Neural cell (in vitro differentiated cells): ENCODE measurements around the gene NEIL1. TPM values are rescaled to one million over a fixed set of nuclear protein-coding genes. Genes with fewer than 3 reads are reported as not detected.

Experiments
- H2AFZ ChIP-seq: fragments of 200-600, 300-800 bp; sonication (generic), shearing (Covaris generic); 2 replicates; pipeline ENCODE4 v1.6.0; 2014; ENCODE audit warnings: low read depth, mild to moderate bottlenecking, antibody characterized with exemption, low read length, moderate library complexity
- H3F3A ChIP-seq: fragments of 200-600 bp; shearing (Covaris generic); 2 replicates; pipeline ENCODE4 v1.6.1; 2016; ENCODE audit warnings: mild to moderate bottlenecking, moderate library complexity, mixed read lengths, antibody characterized with exemption, low read length; ENCODE audit not compliant: insufficient read depth, poor library complexity, severe bottlenecking
- H3K27ac ChIP-seq: fragments of 200-600, 300-800 bp; sonication (generic), shearing (Covaris generic); 2 replicates; pipeline ENCODE4 v1.5.1; 2014; ENCODE audit warnings: mild to moderate bottlenecking, low read length, moderate library complexity
- H3K27me3 ChIP-seq: fragments of 300-800, 200-600 bp; sonication (generic), shearing (Covaris generic); 2 replicates; pipeline ENCODE4 v1.6.0; 2014; ENCODE audit warnings: mild to moderate bottlenecking, low read depth, low read length, moderate library complexity; ENCODE audit not compliant: insufficient read depth
- H3K36me3 ChIP-seq: fragments of 300-800, 200-600 bp; sonication (generic), shearing (Covaris generic); 2 replicates; pipeline ENCODE4 v1.5.1; 2014; ENCODE audit warnings: mild to moderate bottlenecking, antibody characterized with exemption, low read length, moderate library complexity; ENCODE audit not compliant: insufficient read depth
- H3K4me2 ChIP-seq: fragments of 300-800, 200-600 bp; sonication (generic), shearing (Covaris generic); 2 replicates; pipeline ENCODE4 v1.6.0; 2014; ENCODE audit warnings: mild to moderate bottlenecking, low read length
- H3K4me3 ChIP-seq: fragments of 300-800, 200-600 bp; sonication (generic), shearing (Covaris generic); 2 replicates; pipeline ENCODE4 v1.5.1; 2014; ENCODE audit warnings: mild to moderate bottlenecking, low read length, moderate library complexity
- H3K79me2 ChIP-seq: fragments of 200-600 bp; shearing (Covaris generic); replicated peaks from 2 replicates; pipeline ENCODE4 v1.6.0; 2014; ENCODE audit warnings: mild to moderate bottlenecking, low read length, moderate library complexity; ENCODE audit not compliant: insufficient read depth
- H3K9ac ChIP-seq: fragments of 300-800, 200-600 bp; sonication (generic), shearing (Covaris generic); 2 replicates; pipeline ENCODE4 v1.6.1; 2016; ENCODE audit warnings: mild to moderate bottlenecking, low read length, mixed read lengths
- H3K9me2 ChIP-seq: fragments of 200-600 bp; shearing (Covaris generic); 2 replicates; pipeline ENCODE4 v1.6.1; 2016; ENCODE audit warnings: mild to moderate bottlenecking, low read length, mixed read lengths; ENCODE audit not compliant: insufficient read depth
- H3K9me3 ChIP-seq: fragments of 200-600, 300-800 bp; sonication (generic), shearing (Covaris generic); 2 replicates; pipeline ENCODE4 v1.6.1; 2016; ENCODE audit warnings: mild to moderate bottlenecking, mixed run types, low read length, moderate library complexity, mixed read lengths
- H4K20me1 ChIP-seq: fragments of 200-600 bp; shearing (Covaris generic); 2 replicates; pipeline ENCODE4 v1.6.1; 2016; ENCODE audit warnings: mild to moderate bottlenecking, mixed run types; ENCODE audit not compliant: insufficient read depth
- CTCF ChIP-seq: fragments of 450-650 bp; IDR thresholded peaks from 2 replicates; pipeline ENCODE4 v1.5.1; 2014; ENCODE audit warnings: antibody characterized with exemption, mild to moderate bottlenecking, moderate library complexity; ENCODE audit not compliant: poor library complexity, severe bottlenecking
- EP300 ChIP-seq: fragments of 450-650 bp; conservative IDR thresholded peaks from 2 replicates; pipeline ENCODE4 v1.6.1; 2014; ENCODE audit warnings: antibody characterized with exemption, mild to moderate bottlenecking, moderate library complexity; ENCODE audit not compliant: poor library complexity, severe bottlenecking
- EZH2 ChIP-seq: fragments of 200-600, 300-800 bp; shearing (Covaris generic), sonication (generic); IDR thresholded peaks from 2 replicates; pipeline ENCODE4 v1.6.1; 2014; ENCODE audit warnings: antibody characterized with exemption, low read length, borderline replicate concordance, mild to moderate bottlenecking; ENCODE audit not compliant: insufficient read depth, poor library complexity, severe bottlenecking
- MXI1 ChIP-seq: fragments of 450-650 bp; conservative IDR thresholded peaks from 2 replicates; pipeline ENCODE4 v1.6.1; 2014; ENCODE audit warnings: antibody characterized with exemption, mild to moderate bottlenecking; ENCODE audit not compliant: poor library complexity, severe bottlenecking
- POLR2AphosphoS5 ChIP-seq: IDR thresholded peaks from 2 replicates; pipeline ENCODE4 v1.6.1; 2012
- RAD21 ChIP-seq: fragments of 450-650 bp; conservative IDR thresholded peaks from 2 replicates; pipeline ENCODE4 v1.6.1; 2014; ENCODE audit warnings: antibody characterized with exemption, mild to moderate bottlenecking, moderate library complexity
- SMC3 ChIP-seq: fragments of 450-650 bp; conservative IDR thresholded peaks from 2 replicates; pipeline ENCODE4 v1.6.1; 2014; ENCODE audit warnings: antibody characterized with exemption, mild to moderate bottlenecking, moderate library complexity; ENCODE audit not compliant: poor library complexity
- TAF1 ChIP-seq: IDR thresholded peaks from 2 replicates; pipeline ENCODE4 v1.6.1; 2012; ENCODE audit warnings: low read depth
- polyA plus RNA-seq: library from polyadenylated mRNA; depleted of rRNA; stranded (reverse); fragments of >200 nt; gene quantifications from 2 replicates; pipeline ENCODE4 v1.2.3, GENCODE V29; 2014
- TF ChIP-seq, protein P1 (sequence below): IDR thresholded peaks from 2 replicates; pipeline ENCODE4 v1.6.1; 2012; ENCODE audit warnings: borderline replicate concordance

The NEIL1 gene
- polyA plus RNA-seq, 1 donor from 2014 or later = 18.6 TPM

- Histone ChIP-seq H3K9me2 (no peaks in the 10 kb centered on the region), H4K20me1 (no peaks in the 10 kb centered on the region), H3K27me3 (no peaks in the 10 kb centered on the region), H3K9ac (no peak overlapping the region), H3K79me2 (no peaks in the 10 kb centered on the region), H3F3A (no peaks in the 10 kb centered on the region), H3K4me3 (no peak overlapping the region), H3K4me2 (no peak overlapping the region), H3K27ac (no peak overlapping the region), H3K9me3 (no peaks in the 10 kb centered on the region), H2AFZ (no peak overlapping the region), H3K36me3 (no peaks in the 10 kb centered on the region)
- no peak for TF ChIP-seq EP300
- no peak for TF ChIP-seq RAD21
- TF ChIP-seq, protein P1, sequence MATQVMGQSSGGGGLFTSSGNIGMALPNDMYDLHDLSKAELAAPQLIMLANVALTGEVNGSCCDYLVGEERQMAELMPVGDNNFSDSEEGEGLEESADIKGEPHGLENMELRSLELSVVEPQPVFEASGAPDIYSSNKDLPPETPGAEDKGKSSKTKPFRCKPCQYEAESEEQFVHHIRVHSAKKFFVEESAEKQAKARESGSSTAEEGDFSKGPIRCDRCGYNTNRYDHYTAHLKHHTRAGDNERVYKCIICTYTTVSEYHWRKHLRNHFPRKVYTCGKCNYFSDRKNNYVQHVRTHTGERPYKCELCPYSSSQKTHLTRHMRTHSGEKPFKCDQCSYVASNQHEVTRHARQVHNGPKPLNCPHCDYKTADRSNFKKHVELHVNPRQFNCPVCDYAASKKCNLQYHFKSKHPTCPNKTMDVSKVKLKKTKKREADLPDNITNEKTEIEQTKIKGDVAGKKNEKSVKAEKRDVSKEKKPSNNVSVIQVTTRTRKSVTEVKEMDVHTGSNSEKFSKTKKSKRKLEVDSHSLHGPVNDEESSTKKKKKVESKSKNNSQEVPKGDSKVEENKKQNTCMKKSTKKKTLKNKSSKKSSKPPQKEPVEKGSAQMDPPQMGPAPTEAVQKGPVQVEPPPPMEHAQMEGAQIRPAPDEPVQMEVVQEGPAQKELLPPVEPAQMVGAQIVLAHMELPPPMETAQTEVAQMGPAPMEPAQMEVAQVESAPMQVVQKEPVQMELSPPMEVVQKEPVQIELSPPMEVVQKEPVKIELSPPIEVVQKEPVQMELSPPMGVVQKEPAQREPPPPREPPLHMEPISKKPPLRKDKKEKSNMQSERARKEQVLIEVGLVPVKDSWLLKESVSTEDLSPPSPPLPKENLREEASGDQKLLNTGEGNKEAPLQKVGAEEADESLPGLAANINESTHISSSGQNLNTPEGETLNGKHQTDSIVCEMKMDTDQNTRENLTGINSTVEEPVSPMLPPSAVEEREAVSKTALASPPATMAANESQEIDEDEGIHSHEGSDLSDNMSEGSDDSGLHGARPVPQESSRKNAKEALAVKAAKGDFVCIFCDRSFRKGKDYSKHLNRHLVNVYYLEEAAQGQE = no peak
- no peak for TF ChIP-seq EZH2
- no peak for TF ChIP-seq SMC3
- TF ChIP-seq CTCF = no peak
- no peak for TF ChIP-seq MXI1
- TF ChIP-seq TAF1 = no peak
- TF ChIP-seq POLR2AphosphoS5 = no peak
Measured at GRCh38 chr15:75362642-75363249, 15.9 kb downstream of the NEIL1 start.

- H3K36me3 ChIP-seq = no peaks in the 10 kb centered on the region
- TF ChIP-seq TAF1 (no peak), EP300 (no peak), MXI1 (no peak), POLR2AphosphoS5 (no peak), EZH2 (no peak), RAD21 (no peak), SMC3 (no peak)
- TF ChIP-seq, protein P1 = no peak
- no peaks in the 10 kb centered on the region for H3K9me3 ChIP-seq
- no peak overlapping the region for H3K9ac ChIP-seq
- no peak overlapping the region for H3K4me2 ChIP-seq
- no peaks in the 10 kb centered on the region for H4K20me1 ChIP-seq
- no peak overlapping the region for H3K4me3 ChIP-seq
- H3K27ac ChIP-seq = no peak overlapping the region
- H3K79me2 ChIP-seq = no peaks in the 10 kb centered on the region
- no peaks in the 10 kb centered on the region for H3F3A ChIP-seq
- H3K27me3 ChIP-seq = no peaks in the 10 kb centered on the region
- H2AFZ ChIP-seq = no peak overlapping the region
- no peaks in the 10 kb centered on the region for H3K9me2 ChIP-seq
Measured at GRCh38 chr15:75363786-75364185, 16.9 kb downstream of the NEIL1 start.
